Measurements from ENCODE around the gene PAQR3. TPM values are rescaled to one million over a fixed set of nuclear protein-coding genes. Genes with fewer than 3 reads are reported as not detected.

PAQR3 gene
- polyA plus RNA-seq, 2 of the 4 experiments (the other 2 are of a cell fraction) = 6.5 to 26.4 TPM

DNA sequence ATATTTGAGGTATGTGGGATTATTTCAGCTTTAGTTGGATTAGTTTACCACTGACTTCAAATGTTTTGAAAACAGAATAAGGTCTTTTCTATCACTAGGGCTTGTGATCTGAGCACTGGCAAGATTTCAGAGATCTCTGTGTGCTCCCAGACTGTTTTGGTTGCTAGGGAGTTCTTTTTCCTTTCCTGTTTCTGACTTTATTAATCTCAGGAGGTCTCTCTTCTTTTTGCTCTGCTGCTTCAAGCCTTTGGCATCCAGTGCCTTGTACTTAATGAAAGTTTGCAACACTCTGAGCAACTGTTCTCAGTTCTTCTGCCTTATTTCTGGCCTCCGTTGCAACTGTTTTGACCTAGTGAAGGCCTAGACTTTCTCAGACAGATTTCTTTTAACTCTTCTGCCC, 32.1 kb upstream of the PAQR3 start:
- CTCF ChIA-PET = interaction anchor here (1.3 kb wide), 1 partner anchor 20 kb away, joined by 4 read pairs; no protein-coding TSS in a partner anchor
- 20% methylated on average over 1 of the region's 1 CpG for WGBS (ENCODE audit: missing lambda C conversion rate)
- ATAC-seq (no peak), FAIRE-seq (no peak), DNase-seq (ENCODE audit: low read depth in 1 of 2, low spot score in 1 of 2) (no peak)
- H3K4me2 ChIP-seq = no peak overlapping the region
- POLR2A ChIA-PET = no interaction called here
- no peak overlapping the region for H3K27ac ChIP-seq
- no peaks in the 10 kb centered on the region for H3K9me3 ChIP-seq
- no peak overlapping the region for H3K4me3 ChIP-seq
- no peaks in the 10 kb centered on the region for H3K4me1 ChIP-seq
- TF ChIP-seq MAFK (IDR thresholded peaks at IDR 0.05; ENCODE audit: partially characterized antibody) = no peak
- TF ChIP-seq HOXB13 (CRISPR knock-in tag; IDR thresholded peaks at IDR 0.05; ENCODE audit: low read depth) = no peak
- TF ChIP-seq PHF8 (IDR thresholded peaks at IDR 0.05; ENCODE audit: borderline replicate concordance, low read depth) = no peak
- no peak for TF ChIP-seq ZC3H11A (IDR thresholded peaks at IDR 0.05)
- TF ChIP-seq EP300 (IDR thresholded peaks at IDR 0.05) = no peak
- TF ChIP-seq, protein P1, sequence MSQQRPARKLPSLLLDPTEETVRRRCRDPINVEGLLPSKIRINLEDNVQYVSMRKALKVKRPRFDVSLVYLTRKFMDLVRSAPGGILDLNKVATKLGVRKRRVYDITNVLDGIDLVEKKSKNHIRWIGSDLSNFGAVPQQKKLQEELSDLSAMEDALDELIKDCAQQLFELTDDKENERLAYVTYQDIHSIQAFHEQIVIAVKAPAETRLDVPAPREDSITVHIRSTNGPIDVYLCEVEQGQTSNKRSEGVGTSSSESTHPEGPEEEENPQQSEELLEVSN (IDR thresholded peaks at IDR 0.05; ENCODE audit: borderline replicate concordance, low read depth) = no peak
- TF ChIP-seq GATA3 (IDR thresholded peaks at IDR 0.05; ENCODE audit: borderline replicate concordance) = no peak
- TF ChIP-seq NR3C1 (IDR thresholded peaks at IDR 0.05) = no peak
- TF ChIP-seq CBX2 (IDR thresholded peaks at IDR 0.05; ENCODE audit: borderline replicate concordance, low read depth) = no peak
- TF ChIP-seq CEBPB (IDR thresholded peaks at IDR 0.05) = no peak
- TF ChIP-seq FOSB (CRISPR knock-in tag; IDR thresholded peaks at IDR 0.05) = no peak

GRCh38 chr4:78962597-78963115, 23.4 kb upstream of the PAQR3 start:
- no peak for TF ChIP-seq FOXS1 (CRISPR knock-in tag; IDR thresholded peaks at IDR 0.05)
- TF ChIP-seq SMC3 (IDR thresholded peaks at IDR 0.05) = no peak
- TF ChIP-seq KDM5A (IDR thresholded peaks at IDR 0.05) = no peak
- no peak for TF ChIP-seq RAD21 (conservative IDR thresholded peaks at IDR 0.05 in 1 of 2, IDR thresholded peaks at IDR 0.05 in 1 of 2)
- TF ChIP-seq SREBF2 (IDR thresholded peaks at IDR 0.05) = no peak
- no peak for TF ChIP-seq NPAS2 (CRISPR knock-in tag; IDR thresholded peaks at IDR 0.05; ENCODE audit: borderline replicate concordance)
- TF ChIP-seq ELK1 (IDR thresholded peaks at IDR 0.05; ENCODE audit: low read depth, low read length) = no peak
- TF ChIP-seq, protein P2, sequence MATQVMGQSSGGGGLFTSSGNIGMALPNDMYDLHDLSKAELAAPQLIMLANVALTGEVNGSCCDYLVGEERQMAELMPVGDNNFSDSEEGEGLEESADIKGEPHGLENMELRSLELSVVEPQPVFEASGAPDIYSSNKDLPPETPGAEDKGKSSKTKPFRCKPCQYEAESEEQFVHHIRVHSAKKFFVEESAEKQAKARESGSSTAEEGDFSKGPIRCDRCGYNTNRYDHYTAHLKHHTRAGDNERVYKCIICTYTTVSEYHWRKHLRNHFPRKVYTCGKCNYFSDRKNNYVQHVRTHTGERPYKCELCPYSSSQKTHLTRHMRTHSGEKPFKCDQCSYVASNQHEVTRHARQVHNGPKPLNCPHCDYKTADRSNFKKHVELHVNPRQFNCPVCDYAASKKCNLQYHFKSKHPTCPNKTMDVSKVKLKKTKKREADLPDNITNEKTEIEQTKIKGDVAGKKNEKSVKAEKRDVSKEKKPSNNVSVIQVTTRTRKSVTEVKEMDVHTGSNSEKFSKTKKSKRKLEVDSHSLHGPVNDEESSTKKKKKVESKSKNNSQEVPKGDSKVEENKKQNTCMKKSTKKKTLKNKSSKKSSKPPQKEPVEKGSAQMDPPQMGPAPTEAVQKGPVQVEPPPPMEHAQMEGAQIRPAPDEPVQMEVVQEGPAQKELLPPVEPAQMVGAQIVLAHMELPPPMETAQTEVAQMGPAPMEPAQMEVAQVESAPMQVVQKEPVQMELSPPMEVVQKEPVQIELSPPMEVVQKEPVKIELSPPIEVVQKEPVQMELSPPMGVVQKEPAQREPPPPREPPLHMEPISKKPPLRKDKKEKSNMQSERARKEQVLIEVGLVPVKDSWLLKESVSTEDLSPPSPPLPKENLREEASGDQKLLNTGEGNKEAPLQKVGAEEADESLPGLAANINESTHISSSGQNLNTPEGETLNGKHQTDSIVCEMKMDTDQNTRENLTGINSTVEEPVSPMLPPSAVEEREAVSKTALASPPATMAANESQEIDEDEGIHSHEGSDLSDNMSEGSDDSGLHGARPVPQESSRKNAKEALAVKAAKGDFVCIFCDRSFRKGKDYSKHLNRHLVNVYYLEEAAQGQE (IDR thresholded peaks at IDR 0.05) = no peak
- TF ChIP-seq MAFK (IDR thresholded peaks at IDR 0.05; ENCODE audit: partially characterized antibody) = no peak
- no peak for TF ChIP-seq NFE2L2 (conservative IDR thresholded peaks at IDR 0.05; ENCODE audit: low read length)
- TF ChIP-seq PHF8 (IDR thresholded peaks at IDR 0.05; ENCODE audit: borderline replicate concordance, low read depth) = no peak
- no peak for TF ChIP-seq POLR2AphosphoS2 (conservative IDR thresholded peaks at IDR 0.05; ENCODE audit: low read length)
- no peak for TF ChIP-seq RFX5 (IDR thresholded peaks at IDR 0.05)
- no peak for TF ChIP-seq JUNB (IDR thresholded peaks at IDR 0.05)
- no peak for TF ChIP-seq HEYL (CRISPR knock-in tag; IDR thresholded peaks at IDR 0.05)
- no peak for TF ChIP-seq EP300 (IDR thresholded peaks at IDR 0.05)
- no peak overlapping the region for H3K4me3 ChIP-seq
- H3K4me1 ChIP-seq = no peaks in the 10 kb centered on the region
- DNase-seq (ENCODE audit: low read depth in 1 of 2, low spot score in 1 of 2) (no peak), ATAC-seq (no peak), FAIRE-seq (no peak)
- 26% methylated on average over 2 of the region's 2 CpGs for WGBS (ENCODE audit: missing lambda C conversion rate)
- H3K9me3 ChIP-seq = no peaks in the 10 kb centered on the region
- H3K4me2 ChIP-seq = no peak overlapping the region
- ChIA-PET POLR2A (no interaction called here), CTCF (no interaction called here)
- H3K27ac ChIP-seq = no peak overlapping the region

Measured in A549 (cell line).